ENCODE results near the gene DOCK4.

DOCK4 gene

DNA sequence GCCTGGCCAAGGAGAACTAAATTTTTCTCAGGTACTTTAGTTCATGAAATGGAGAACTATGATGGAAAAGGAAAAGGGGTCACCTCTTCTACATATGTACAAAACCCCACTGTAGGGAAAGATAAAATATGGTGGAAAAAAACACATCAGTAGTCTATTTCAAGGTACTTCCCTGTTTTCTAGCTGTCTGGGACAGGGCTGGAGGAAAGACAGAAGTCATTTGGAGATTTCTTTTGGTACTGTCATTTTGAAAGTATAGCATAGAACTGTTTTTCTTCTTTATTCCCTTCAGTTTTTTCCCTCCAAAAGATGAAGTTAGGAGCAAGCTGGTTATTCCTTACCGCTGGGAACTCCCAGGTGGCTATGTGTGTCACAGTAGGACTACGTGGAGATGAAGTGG is 196.1 kb downstream of the DOCK4 start:
- DNase-seq (ENCODE audit: low read depth in 1 of 2, low spot score in 1 of 2), result no peak
- in situ Hi-C loops (cut with HindIII; ENCODE audit: low pct_unique_long_range_greater_than_20kb, low sequenced_read_pairs), result no loop called here
- TF ChIP-seq JUND (IDR thresholded peaks at IDR 0.05; ENCODE audit: low read depth), result no peak

DNA sequence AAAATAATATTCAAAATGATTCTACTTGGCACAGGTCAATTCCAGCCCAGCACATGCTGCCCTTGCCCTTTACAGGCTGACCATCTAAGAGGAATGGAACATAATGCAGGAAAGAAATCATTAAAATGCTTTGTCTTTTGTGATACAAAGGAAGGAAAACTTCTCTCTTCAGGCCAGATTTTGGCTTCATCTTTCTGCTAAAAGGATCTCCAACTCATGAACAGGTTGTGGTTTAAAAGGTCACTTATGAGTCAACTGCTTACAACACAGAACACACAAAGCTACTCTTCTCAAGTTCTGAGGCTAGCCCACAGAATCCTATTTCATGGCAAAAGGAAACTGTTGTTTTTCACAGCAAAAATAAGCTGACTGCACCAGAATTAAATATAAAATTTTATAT is 197.1 kb downstream of the DOCK4 start:
- TF ChIP-seq JUND (IDR thresholded peaks at IDR 0.05; ENCODE audit: low read depth), result no peak
- in situ Hi-C loops (cut with HindIII; ENCODE audit: low pct_unique_long_range_greater_than_20kb, low sequenced_read_pairs), result no loop called here
- DNase-seq (ENCODE audit: low read depth in 1 of 2, low spot score in 1 of 2), result no peak

DNA sequence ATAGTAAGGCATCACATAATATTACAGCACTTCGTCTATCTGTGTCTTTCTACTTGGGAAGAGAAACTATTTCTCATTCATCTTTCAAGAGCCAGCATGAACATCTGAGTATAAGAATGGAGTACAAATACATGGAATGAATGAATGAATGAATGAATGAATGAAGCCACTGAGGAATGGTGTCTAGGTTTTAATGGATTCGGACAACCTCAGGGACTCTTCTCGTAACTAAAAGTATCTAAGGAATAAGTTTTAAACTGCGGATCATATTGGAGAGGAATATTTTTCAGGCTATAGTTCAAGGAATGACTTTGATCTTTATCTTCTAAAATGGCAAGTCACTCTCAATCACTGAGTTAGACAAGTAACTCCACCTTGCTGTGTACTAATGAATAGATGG is 199.0 kb downstream of the DOCK4 start:
- no peak for TF ChIP-seq JUND (IDR thresholded peaks at IDR 0.05; ENCODE audit: low read depth)
- in situ Hi-C loops (cut with HindIII; ENCODE audit: low pct_unique_long_range_greater_than_20kb, low sequenced_read_pairs), result no loop called here
- no peak for DNase-seq (ENCODE audit: low read depth in 1 of 2, low spot score in 1 of 2)

DNA sequence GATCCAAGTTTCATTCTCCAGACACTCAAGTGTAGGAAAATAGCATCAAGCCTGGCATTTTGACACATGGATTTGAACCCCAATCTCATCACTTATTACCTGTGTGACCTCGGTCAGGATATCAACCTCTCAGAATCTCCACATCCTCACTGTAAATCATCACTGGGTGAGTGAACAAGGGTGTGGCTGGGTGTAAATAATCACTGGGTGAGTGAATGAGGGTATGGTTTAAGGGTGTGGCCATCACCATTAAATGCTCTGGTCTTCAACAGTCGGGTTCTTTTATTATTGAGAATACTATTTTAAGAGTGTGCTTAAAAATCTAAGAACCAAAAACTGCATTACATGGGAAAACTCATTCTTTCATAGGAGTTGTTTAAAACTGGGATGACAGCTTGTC is 200.1 kb downstream of the DOCK4 start:
- no peak for TF ChIP-seq JUND (IDR thresholded peaks at IDR 0.05; ENCODE audit: low read depth)
- in situ Hi-C loops (cut with HindIII; ENCODE audit: low pct_unique_long_range_greater_than_20kb, low sequenced_read_pairs), result no loop called here
- DNase-seq (ENCODE audit: low read depth in 1 of 2, low spot score in 1 of 2), result no peak

- in situ Hi-C loops (cut with HindIII; ENCODE audit: low pct_unique_long_range_greater_than_20kb, low sequenced_read_pairs), result no loop called here
- TF ChIP-seq JUND (IDR thresholded peaks at IDR 0.05; ENCODE audit: low read depth), result no peak
- no peak for DNase-seq (ENCODE audit: low read depth in 1 of 2, low spot score in 1 of 2)
Measured at GRCh38 chr7:112005205-112005775, 200.9 kb downstream of the DOCK4 start.

DNA sequence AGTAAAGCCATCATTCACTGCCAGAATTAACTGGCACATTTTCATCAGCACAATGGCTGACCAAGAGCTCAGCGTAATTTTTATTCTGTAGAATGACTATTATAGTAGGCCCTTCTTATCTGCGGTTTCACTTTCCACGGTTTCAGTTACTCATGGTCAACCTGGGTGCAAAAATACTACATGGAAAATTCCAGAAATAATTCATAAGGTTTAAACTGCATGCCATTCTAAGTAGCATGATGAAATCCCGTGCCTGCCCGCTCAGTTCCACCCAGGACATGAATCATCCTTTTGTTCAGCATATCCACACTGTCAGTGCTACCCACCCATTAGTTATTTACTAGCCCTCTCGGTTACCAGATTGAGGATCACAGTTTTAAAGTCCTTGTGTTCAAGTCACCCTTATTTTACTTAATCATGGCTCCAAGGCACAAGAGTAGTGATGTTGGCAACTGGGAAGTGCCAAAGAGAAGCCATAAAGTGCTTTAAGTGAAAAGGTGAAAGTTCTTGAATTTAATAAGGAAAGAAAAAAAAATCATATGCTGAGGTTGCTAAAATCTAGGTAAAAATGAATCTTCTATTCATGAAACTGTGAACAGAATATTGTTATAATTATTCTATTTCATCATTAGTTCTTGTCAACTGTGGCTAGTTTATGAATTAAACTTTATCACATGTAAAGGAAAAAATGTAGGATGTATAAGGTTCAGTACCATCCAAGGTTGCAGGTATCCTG is 204.9 kb downstream of the DOCK4 start:
- in situ Hi-C loops (cut with HindIII; ENCODE audit: low pct_unique_long_range_greater_than_20kb, low sequenced_read_pairs), result no loop called here
- DNase-seq (ENCODE audit: low read depth in 1 of 2, low spot score in 1 of 2), result no peak
- TF ChIP-seq JUND (IDR thresholded peaks at IDR 0.05; ENCODE audit: low read depth), result no peak

DNA sequence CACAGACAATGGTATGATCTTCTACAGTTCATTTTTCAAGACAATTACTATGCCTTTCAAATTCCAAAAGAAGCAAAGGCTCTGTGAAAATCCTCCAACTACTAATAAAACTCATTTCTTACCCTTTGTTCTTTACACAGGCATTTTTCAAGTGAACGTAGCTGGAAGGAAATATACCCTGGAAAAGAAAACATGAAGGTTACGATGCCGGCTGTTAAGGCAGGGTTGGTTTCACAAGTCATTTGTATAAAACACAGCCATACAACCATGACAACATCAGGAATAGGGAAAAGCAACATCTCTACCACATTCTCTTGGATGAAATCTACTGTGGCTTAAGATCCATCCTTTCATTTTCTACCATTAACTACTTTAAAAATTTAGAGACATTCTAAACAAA is 207.9 kb downstream of the DOCK4 start:
- DNase-seq (ENCODE audit: low read depth in 1 of 2, low spot score in 1 of 2), result no peak

DNA sequence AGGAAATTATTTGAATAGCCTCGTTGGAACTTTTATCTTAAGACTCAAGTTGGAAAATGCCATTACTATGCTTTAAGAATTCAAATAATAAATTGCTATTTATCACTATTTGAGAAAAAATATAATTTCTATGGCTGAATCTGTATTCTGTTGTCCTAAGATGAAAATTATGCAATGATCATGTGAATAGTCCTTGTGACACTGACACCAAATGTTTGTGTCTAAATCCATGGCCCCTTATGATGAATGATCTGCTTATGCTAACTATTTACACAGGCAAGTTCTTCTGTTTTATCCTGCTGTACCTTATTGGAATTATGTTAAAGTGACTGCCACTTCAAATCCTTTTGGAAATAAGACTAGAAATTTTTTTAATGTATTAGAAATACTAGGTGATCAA is 208.7 kb downstream of the DOCK4 start:
- no peak for DNase-seq (ENCODE audit: low read depth in 1 of 2, low spot score in 1 of 2)
- in situ Hi-C loops (cut with HindIII; ENCODE audit: low pct_unique_long_range_greater_than_20kb, low sequenced_read_pairs), result no loop called here
- TF ChIP-seq JUND (IDR thresholded peaks at IDR 0.05; ENCODE audit: low read depth), result no peak

More for the DNA sequence above, 207.9 kb downstream of the DOCK4 start:
- TF ChIP-seq JUND (IDR thresholded peaks at IDR 0.05; ENCODE audit: low read depth), result no peak
- in situ Hi-C loops (cut with HindIII; ENCODE audit: low pct_unique_long_range_greater_than_20kb, low sequenced_read_pairs), result no loop called here

GRCh38 chr7:111992601-111993000 is 213.6 kb downstream of the DOCK4 start:
- no peak for TF ChIP-seq JUND (IDR thresholded peaks at IDR 0.05; ENCODE audit: low read depth)
- in situ Hi-C loops (cut with HindIII; ENCODE audit: low pct_unique_long_range_greater_than_20kb, low sequenced_read_pairs), result no loop called here
- no peak for DNase-seq (ENCODE audit: low read depth in 1 of 2, low spot score in 1 of 2)

- DNase-seq (ENCODE audit: low read depth in 1 of 2, low spot score in 1 of 2), result no peak
- no peak for TF ChIP-seq JUND (IDR thresholded peaks at IDR 0.05; ENCODE audit: low read depth)
- in situ Hi-C loops (cut with HindIII; ENCODE audit: low pct_unique_long_range_greater_than_20kb, low sequenced_read_pairs), result no loop called here
Measured at GRCh38 chr7:111990643-111991042, 215.6 kb downstream of the DOCK4 start.

DNA sequence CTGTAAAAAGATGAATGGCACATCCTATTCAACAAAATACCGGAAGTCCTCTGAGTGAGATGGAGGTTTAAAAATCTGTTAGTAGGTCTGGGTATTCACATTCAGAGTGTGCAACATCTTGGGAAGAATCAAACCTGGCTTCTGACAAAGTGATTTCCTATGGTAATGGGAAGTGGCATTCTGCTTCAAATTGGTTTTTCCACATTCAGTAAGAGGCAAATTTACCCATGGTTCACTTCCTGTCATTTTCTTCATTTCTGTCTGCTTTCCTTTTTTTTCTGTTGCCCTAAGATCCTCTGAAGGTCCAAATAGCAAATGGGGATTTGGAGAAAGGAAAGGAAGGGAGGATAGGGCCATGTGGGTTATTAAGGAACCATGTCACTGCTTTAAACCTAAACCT is 218.3 kb downstream of the DOCK4 start:
- TF ChIP-seq JUND (IDR thresholded peaks at IDR 0.05; ENCODE audit: low read depth), result no peak
- in situ Hi-C loops (cut with HindIII; ENCODE audit: low pct_unique_long_range_greater_than_20kb, low sequenced_read_pairs), result no loop called here
- no peak for DNase-seq (ENCODE audit: low read depth in 1 of 2, low spot score in 1 of 2)

DNA sequence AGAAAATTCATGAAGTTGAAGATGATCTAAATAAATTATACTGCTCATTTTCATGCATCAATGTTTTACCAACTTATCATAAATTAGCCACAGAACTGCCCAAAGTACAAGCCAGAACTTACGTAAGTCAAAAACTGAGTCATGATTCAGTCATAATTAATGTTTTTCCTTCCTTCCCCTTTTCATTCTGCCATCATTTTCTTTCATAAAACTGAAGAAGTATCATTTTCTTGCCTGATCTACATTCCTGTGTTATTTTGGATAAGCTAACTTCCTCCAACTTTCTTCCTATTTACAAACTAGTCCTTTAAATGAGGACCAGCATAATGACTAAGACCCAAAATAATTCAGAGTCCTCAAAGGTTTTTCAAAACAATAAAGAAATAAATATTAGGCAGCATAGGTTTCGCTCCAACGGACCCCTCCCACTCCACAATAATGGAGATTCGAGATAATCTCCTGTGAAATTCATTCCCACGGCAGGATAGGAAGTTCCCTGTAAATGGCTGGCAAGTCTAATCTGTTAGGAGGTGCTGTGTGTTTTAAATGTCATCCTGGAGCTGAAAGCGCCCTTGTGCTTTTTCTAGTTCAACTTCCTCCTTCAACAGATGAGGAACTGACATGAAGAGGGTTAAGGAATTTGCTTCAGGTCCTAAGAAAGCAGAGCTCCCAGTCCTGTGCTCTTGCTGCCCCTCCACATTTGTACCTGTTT is 218.9 kb downstream of the DOCK4 start:
- no peak for TF ChIP-seq JUND (IDR thresholded peaks at IDR 0.05; ENCODE audit: low read depth)
- no peak for DNase-seq (ENCODE audit: low read depth in 1 of 2, low spot score in 1 of 2)
- in situ Hi-C loops (cut with HindIII; ENCODE audit: low pct_unique_long_range_greater_than_20kb, low sequenced_read_pairs), result no loop called here

DNA sequence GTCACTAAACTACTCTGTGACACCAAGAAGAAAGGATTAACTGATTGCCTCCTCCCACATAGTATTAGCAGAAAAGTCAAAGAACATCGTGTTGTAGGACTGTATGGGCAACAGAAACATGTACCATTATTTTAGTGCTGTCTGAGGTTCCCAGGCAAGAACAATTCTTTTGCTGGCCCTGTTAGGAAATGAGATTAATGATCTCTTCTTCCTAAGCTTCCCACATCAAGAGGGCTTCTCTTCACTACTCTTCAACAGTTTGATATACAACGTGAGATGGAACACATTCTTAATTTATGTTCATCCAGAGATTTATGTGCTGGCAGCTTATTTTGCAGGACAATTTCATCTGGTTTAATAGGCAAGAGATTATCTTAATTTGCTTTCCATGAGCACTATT is 219.6 kb downstream of the DOCK4 start:
- DNase-seq (ENCODE audit: low read depth in 1 of 2, low spot score in 1 of 2), result no peak
- in situ Hi-C loops (cut with HindIII; ENCODE audit: low pct_unique_long_range_greater_than_20kb, low sequenced_read_pairs), result no loop called here
- no peak for TF ChIP-seq JUND (IDR thresholded peaks at IDR 0.05; ENCODE audit: low read depth)
